SK-N-SH treated with all-trans-retinoic acid at 6 μM for 48 hours (cell line): ENCODE results near the gene DNLZ.

ENCODE experiments used
- ATAC-seq: fragments of 200-7000 bp; cut with Tn5 transposase; 3 replicates; pipeline ENCODE4 v1.9.1; 2020; ENCODE audit warnings: mild to moderate bottlenecking, moderate library complexity
- ARNTL ChIP-seq: fragments of 450-650 bp; formaldehyde crosslinking; IDR thresholded peaks from 2 replicates; pipeline ENCODE4 v1.5.0; 2020; ENCODE audit warnings: low read depth, mild to moderate bottlenecking, moderate library complexity, borderline replicate concordance
- CREB5 ChIP-seq: fragments of 250-450 bp; sonication (Bioruptor Pico); IDR thresholded peaks from 2 replicates; pipeline ENCODE4 v1.5.1; 2020; ENCODE audit warnings: low read depth, mild to moderate bottlenecking, moderate library complexity
- CSDC2 ChIP-seq: fragments of 250-450 bp; sonication (Bioruptor Pico); IDR thresholded peaks from 2 replicates; pipeline ENCODE4 v1.5.0; 2020; ENCODE audit warnings: mild to moderate bottlenecking, moderate library complexity
- CSRNP3 ChIP-seq: fragments of 250-450 bp; sonication (Bioruptor Pico); IDR thresholded peaks from 2 replicates; pipeline ENCODE4 v1.5.1; 2021; ENCODE audit warnings: mild to moderate bottlenecking, moderate library complexity
- ESRRG ChIP-seq: fragments of 250-450 bp; sonication (Bioruptor Pico); IDR thresholded peaks from 2 replicates; pipeline ENCODE4 v1.6.1; 2021; ENCODE audit warnings: mild to moderate bottlenecking
- ISL1 ChIP-seq: fragments of 250-450 bp; sonication (Bioruptor Pico); IDR thresholded peaks from 2 replicates; pipeline ENCODE4 v2.1.2; 2022; ENCODE audit warnings: mild to moderate bottlenecking, moderate library complexity
- OSR1 ChIP-seq: fragments of 250-450 bp; sonication (Bioruptor Pico); IDR thresholded peaks from 2 replicates; pipeline ENCODE4 v1.8.0; 2022; ENCODE audit warnings: moderate library complexity, mild to moderate bottlenecking, inconsistent platforms
- PPARA ChIP-seq: fragments of 250-450 bp; sonication (Bioruptor Pico); IDR thresholded peaks from 2 replicates; pipeline ENCODE4 v1.5.0; 2020; ENCODE audit warnings: mild to moderate bottlenecking, borderline replicate concordance
- RARB ChIP-seq: fragments of 250-450 bp; sonication (Bioruptor Pico); IDR thresholded peaks from 2 replicates; pipeline ENCODE4 v1.8.0; 2021; ENCODE audit warnings: mild to moderate bottlenecking, moderate library complexity
- SNAI2 ChIP-seq: fragments of 250-450 bp; sonication (Bioruptor Pico); IDR thresholded peaks from 2 replicates; pipeline ENCODE4 v1.5.0; 2020; ENCODE audit warnings: mild to moderate bottlenecking, moderate library complexity
- TCF4 ChIP-seq: fragments of 250-450 bp; sonication (Bioruptor Pico); IDR thresholded peaks from 2 replicates; pipeline ENCODE4 v1.8.0; 2021; ENCODE audit warnings: mild to moderate bottlenecking, moderate library complexity, borderline replicate concordance
- TOX ChIP-seq: fragments of 250-450 bp; sonication (Bioruptor Pico); IDR thresholded peaks from 2 replicates; pipeline ENCODE4 v1.8.0; 2021; ENCODE audit warnings: mild to moderate bottlenecking, moderate library complexity, borderline replicate concordance
- TSHZ2 ChIP-seq: fragments of 250-450 bp; sonication (Bioruptor Pico); IDR thresholded peaks from 2 replicates; pipeline ENCODE4 v1.5.0; 2020; ENCODE audit warnings: mild to moderate bottlenecking, moderate library complexity
- ZC3H10 ChIP-seq: fragments of 250-450 bp; sonication (Bioruptor Pico); IDR thresholded peaks from 2 replicates; pipeline ENCODE4 v1.5.1; 2021; ENCODE audit warnings: mild to moderate bottlenecking, moderate library complexity
- ZFP3 ChIP-seq: fragments of 250-450 bp; sonication (Bioruptor Pico); IDR thresholded peaks from 2 replicates; pipeline ENCODE4 v1.5.0; 2020; ENCODE audit warnings: mild to moderate bottlenecking, moderate library complexity
- ZFP30 ChIP-seq: fragments of 450-650 bp; formaldehyde crosslinking; IDR thresholded peaks from 2 replicates; pipeline ENCODE4 v1.5.0; 2022; ENCODE audit warnings: mild to moderate bottlenecking, moderate library complexity
- ZNF565 ChIP-seq: fragments of 450-650 bp; formaldehyde crosslinking; conservative IDR thresholded peaks from 2 replicates; pipeline ENCODE4 v1.5.0; 2020; ENCODE audit warnings: low read depth, mild to moderate bottlenecking, moderate library complexity
- ZNF70 ChIP-seq: fragments of 450-650 bp; formaldehyde crosslinking; IDR thresholded peaks from 2 replicates; pipeline ENCODE4 v1.5.0; 2020; ENCODE audit warnings: mild to moderate bottlenecking, moderate library complexity
- ZNF8 ChIP-seq: fragments of 450-650 bp; formaldehyde crosslinking; IDR thresholded peaks from 2 replicates; pipeline ENCODE4 v1.5.0; 2020; ENCODE audit warnings: mild to moderate bottlenecking, moderate library complexity
- TF ChIP-seq, protein P1 (sequence below): fragments of 250-450 bp; sonication (Bioruptor Pico); IDR thresholded peaks from 2 replicates; pipeline ENCODE4 v1.8.0; 2020; ENCODE audit warnings: mild to moderate bottlenecking, moderate library complexity, borderline replicate concordance
- TF ChIP-seq, protein P2 (sequence below): fragments of 250-450 bp; sonication (Bioruptor Pico); IDR thresholded peaks from 2 replicates; pipeline ENCODE4 v1.8.0; 2021; ENCODE audit warnings: low read depth, mild to moderate bottlenecking, moderate library complexity, borderline replicate concordance

Gene DNLZ

GRCh38 chr9:136358016-136358415, 5.5 kb downstream of the DNLZ start (continued):
- TF ChIP-seq OSR1 (no peak), CSDC2 (CRISPR knock-in tag) (no peak)

GRCh38 chr9:136357202-136357725, 6.3 kb downstream of the DNLZ start:
- TF ChIP-seq TSHZ2 (CRISPR knock-in tag) (no peak), SNAI2 (CRISPR knock-in tag) (no peak), RARB (CRISPR knock-in tag) (no peak), CSDC2 (CRISPR knock-in tag) (no peak), ESRRG (CRISPR knock-in tag) (no peak), CREB5 (CRISPR knock-in tag) (no peak), ZFP30 (CRISPR knock-in tag) (no peak), PPARA (no peak), CSRNP3 (no peak), TOX (CRISPR knock-in tag) (no peak), ARNTL (CRISPR knock-in tag) (no peak), ZNF70 (CRISPR knock-in tag) (no peak), ZNF565 (CRISPR knock-in tag) (no peak), ZNF8 (no peak)
- TF ChIP-seq, protein P1, sequence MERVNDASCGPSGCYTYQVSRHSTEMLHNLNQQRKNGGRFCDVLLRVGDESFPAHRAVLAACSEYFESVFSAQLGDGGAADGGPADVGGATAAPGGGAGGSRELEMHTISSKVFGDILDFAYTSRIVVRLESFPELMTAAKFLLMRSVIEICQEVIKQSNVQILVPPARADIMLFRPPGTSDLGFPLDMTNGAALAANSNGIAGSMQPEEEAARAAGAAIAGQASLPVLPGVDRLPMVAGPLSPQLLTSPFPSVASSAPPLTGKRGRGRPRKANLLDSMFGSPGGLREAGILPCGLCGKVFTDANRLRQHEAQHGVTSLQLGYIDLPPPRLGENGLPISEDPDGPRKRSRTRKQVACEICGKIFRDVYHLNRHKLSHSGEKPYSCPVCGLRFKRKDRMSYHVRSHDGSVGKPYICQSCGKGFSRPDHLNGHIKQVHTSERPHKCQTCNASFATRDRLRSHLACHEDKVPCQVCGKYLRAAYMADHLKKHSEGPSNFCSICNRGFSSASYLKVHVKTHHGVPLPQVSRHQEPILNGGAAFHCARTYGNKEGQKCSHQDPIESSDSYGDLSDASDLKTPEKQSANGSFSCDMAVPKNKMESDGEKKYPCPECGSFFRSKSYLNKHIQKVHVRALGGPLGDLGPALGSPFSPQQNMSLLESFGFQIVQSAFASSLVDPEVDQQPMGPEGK = no peak
- no peak for ATAC-seq

DNA sequence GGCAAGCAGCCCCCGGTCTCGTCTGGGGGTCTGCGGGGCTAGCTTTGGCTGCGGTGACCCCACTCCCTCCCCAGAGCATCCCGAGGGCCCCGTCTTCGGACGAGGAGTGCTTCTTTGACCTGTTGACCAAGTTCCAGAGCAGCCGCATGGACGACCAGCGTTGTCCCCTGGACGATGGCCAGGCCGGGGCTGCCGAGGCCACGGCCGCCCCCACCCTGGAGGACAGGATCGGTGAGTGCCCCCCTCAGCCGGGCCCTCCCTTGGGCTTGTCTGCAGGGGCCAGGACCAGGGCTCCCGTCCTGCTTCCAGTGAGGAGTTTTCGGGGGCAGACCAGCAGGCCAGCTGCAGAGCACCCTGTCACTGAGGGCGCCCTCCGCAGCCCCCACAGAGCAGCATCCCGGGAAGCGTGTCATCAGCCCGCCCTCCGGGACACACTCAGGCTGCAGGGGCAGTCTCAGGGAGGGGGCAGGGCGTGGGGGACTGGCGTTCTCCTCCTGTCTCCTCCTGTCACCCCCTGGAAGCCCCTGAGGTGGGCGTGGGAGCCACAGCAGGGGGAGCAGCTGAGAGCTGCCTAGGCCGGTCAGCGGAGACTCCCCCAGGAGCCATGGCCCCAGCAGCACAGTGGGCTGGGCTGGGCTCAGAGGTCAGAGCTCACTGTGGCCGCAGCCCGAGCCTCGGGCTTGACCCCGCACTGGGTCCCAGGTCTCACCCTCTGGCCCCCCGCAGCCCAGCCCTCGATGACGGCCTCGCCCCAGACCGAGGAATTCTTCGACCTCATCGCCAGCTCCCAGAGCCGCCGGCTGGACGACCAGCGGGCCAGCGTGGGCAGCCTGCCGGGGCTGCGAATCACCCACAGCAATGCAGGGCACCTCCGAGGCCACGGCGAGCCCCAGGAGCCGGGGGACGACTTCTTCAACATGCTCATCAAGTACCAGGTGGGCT, 7.7 kb downstream of the DNLZ start:
- ATAC-seq = no peak
- TF ChIP-seq TOX (CRISPR knock-in tag) (no peak), ISL1 (CRISPR knock-in tag) (no peak), TCF4 (no peak), ZFP30 (CRISPR knock-in tag) (no peak), ZNF70 (CRISPR knock-in tag) (no peak), ZC3H10 (CRISPR knock-in tag) (no peak), ESRRG (CRISPR knock-in tag) (no peak), CSDC2 (CRISPR knock-in tag) (no peak), TSHZ2 (CRISPR knock-in tag) (no peak), ZFP3 (CRISPR knock-in tag) (no peak)
- TF ChIP-seq, protein P1 = no peak
- TF ChIP-seq, protein P2, sequence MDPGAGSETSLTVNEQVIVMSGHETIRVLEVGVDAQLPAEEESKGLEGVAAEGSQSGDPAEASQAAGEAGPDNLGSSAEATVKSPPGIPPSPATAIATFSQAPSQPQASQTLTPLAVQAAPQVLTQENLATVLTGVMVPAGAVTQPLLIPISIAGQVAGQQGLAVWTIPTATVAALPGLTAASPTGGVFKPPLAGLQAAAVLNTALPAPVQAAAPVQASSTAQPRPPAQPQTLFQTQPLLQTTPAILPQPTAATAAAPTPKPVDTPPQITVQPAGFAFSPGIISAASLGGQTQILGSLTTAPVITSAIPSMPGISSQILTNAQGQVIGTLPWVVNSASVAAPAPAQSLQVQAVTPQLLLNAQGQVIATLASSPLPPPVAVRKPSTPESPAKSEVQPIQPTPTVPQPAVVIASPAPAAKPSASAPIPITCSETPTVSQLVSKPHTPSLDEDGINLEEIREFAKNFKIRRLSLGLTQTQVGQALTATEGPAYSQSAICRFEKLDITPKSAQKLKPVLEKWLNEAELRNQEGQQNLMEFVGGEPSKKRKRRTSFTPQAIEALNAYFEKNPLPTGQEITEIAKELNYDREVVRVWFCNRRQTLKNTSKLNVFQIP (CRISPR knock-in tag) = no peak
